GM12878 (cell line): ENCODE measurements around the gene HECTD4. TPM values are rescaled to one million over a fixed set of nuclear protein-coding genes. Genes with fewer than 3 reads are reported as not detected.

Experiments used
- BMI1 ChIP-seq: fragments of 450-650 bp; IDR thresholded peaks from 2 replicates; pipeline ENCODE4 v1.6.1; 2016; ENCODE audit warnings: mild to moderate bottlenecking, moderate library complexity, borderline replicate concordance
- CUX1 ChIP-seq: IDR thresholded peaks from 2 replicates; pipeline ENCODE4 v1.6.1; 2012; ENCODE audit warnings: improper control_type of control experiment, low read depth, low read length; ENCODE audit not compliant: insufficient replicate concordance
- E2F4 ChIP-seq: IDR thresholded peaks from 2 replicates; pipeline ENCODE4 v1.6.1; 2012; ENCODE audit warnings: low read depth, low read length, improper control_type of control experiment
- GABPA ChIP-seq: IDR thresholded peaks from 2 replicates; pipeline ENCODE4 v1.6.1; 2014; ENCODE audit warnings: antibody characterized with exemption, low read depth, mild to moderate bottlenecking, inconsistent platforms
- IKZF1 ChIP-seq: fragments of 450-650 bp; conservative IDR thresholded peaks from 2 replicates; pipeline ENCODE4 v1.6.1; 2017; ENCODE audit warnings: antibody characterized with exemption, mild to moderate bottlenecking
- IRF3 ChIP-seq: fragments of 450-650 bp; IDR thresholded peaks from 2 replicates; pipeline ENCODE4 v1.6.1; 2014; ENCODE audit warnings: mild to moderate bottlenecking
- JUND ChIP-seq: IDR thresholded peaks from 2 replicates; pipeline ENCODE4 v1.6.1; 2012; ENCODE audit warnings: low read depth, mild to moderate bottlenecking, low read length, improper control_type of control experiment, moderate library complexity
- MTA2 ChIP-seq: fragments of 450-650 bp; IDR thresholded peaks from 2 replicates; pipeline ENCODE4 v1.6.1; 2016; ENCODE audit warnings: low read depth, mild to moderate bottlenecking, moderate library complexity
- MTA3 ChIP-seq: IDR thresholded peaks from 2 replicates; pipeline ENCODE4 v1.6.1; 2012; ENCODE audit warnings: low read length, inconsistent platforms, borderline replicate concordance
- MYB ChIP-seq: fragments of 150-350 bp; IDR thresholded peaks from 2 replicates; pipeline ENCODE4 v1.6.1; 2014; ENCODE audit warnings: mild to moderate bottlenecking, low read depth, low read length, borderline replicate concordance
- SIN3A ChIP-seq: IDR thresholded peaks from 2 replicates; pipeline ENCODE4 v1.6.1; 2012; ENCODE audit warnings: low read depth, low read length, improper control_type of control experiment
- SMC3 ChIP-seq: IDR thresholded peaks from 2 replicates; pipeline ENCODE4 v1.6.1; 2011; ENCODE audit warnings: low read length, improper control_type of control experiment, borderline replicate concordance
- STAT1 ChIP-seq: fragments of 450-650 bp; conservative IDR thresholded peaks from 2 replicates; pipeline ENCODE4 v1.6.1; 2014; ENCODE audit warnings: antibody characterized with exemption, mild to moderate bottlenecking
- SUPT20H ChIP-seq: IDR thresholded peaks from 2 replicates; pipeline ENCODE4 v1.6.1; 2011; ENCODE audit warnings: low read depth, mild to moderate bottlenecking, low read length, moderate library complexity, borderline replicate concordance; ENCODE audit not compliant: control insufficient read depth
- TCF3 ChIP-seq: IDR thresholded peaks from 2 replicates; pipeline ENCODE4 v1.6.1; 2012; ENCODE audit warnings: low read depth, mild to moderate bottlenecking, low read length, borderline replicate concordance; ENCODE audit not compliant: insufficient read depth
- ZBTB4 ChIP-seq: fragments of 450-650 bp; formaldehyde crosslinking; IDR thresholded peaks from 2 replicates; pipeline ENCODE4 v1.4.0; 2022; ENCODE audit warnings: mild to moderate bottlenecking, moderate library complexity
- polyA plus RNA-seq, 11 experiments: library from polyadenylated mRNA; depleted of rRNA in 4 of 11; unstranded in 6 of 11; stranded (reverse) in 5 of 11; fragments of >200 nt; fragmentation: Nextera tagmentation in 4 of 11; fragmentation: Illumina TruSeq in 1 of 11; extraction: Ambion mirVana in 4 of 11; extraction: Trizol in 1 of 11; gene quantifications; 1 replicate in 1 of 11; 2 replicates in 10 of 11; pipeline versions ENCODE4 v1.2.1 to v1.2.3, GENCODE V29; 2011 to 2016; ENCODE audit warnings: inconsistent platforms in 2 of 11, missing spikeins in 2 of 11, low read depth in 1 of 11
- total RNA-seq, 4 experiments: library from RNA; depleted of rRNA in 3 of 4; stranded (reverse); fragments of >200 nt in 3 of 4; fragmentation: Illumina TruSeq in 1 of 4; extraction: Trizol in 1 of 4; gene quantifications; 2 replicates each; pipeline versions ENCODE4 v1.2.1 to v1.2.3, GENCODE V29; 2013 to 2021

HECTD4 gene
- total and polyA plus RNA-seq, 10 of the 15 experiments (the other 5 are each of a cell fraction or from before 2014, with no cell fraction given) = 5.8 to 43.9 (median 17.9) TPM

GRCh38 chr12:112409064-112409905 is 27.1 kb upstream of the HECTD4 start, which contains the start of gene RPL6 (continued):
- TF ChIP-seq ZBTB4 (CRISPR knock-in tag) (no peak), MYB (0 out of 2 replicates have a peak, but pooled peaks have one; percentile 33), E2F4 (no peak), MTA2 (0 out of 2 replicates have a peak, but pooled peaks have one; percentile 38), CUX1 (no peak), GABPA (peak; percentile 96), SUPT20H (no peak), JUND (no peak), STAT1 (peak; percentile 89; the same call in 1 of the 2 replicates), MTA3 (peak; percentile 22; the same call in 1 of the 2 replicates), SIN3A (peak; percentile 75; the same call in 1 of the 2 replicates), IKZF1 (peak; percentile 90), SMC3 (no peak), BMI1 (no peak), IRF3 (no peak), TCF3 (no peak)
